LNCaP clone FGC (cell line): ENCODE results near the gene KIFC1.
A peak's percentile ranks its signal among the peaks of the same experiment; 100 is the strongest.
"Not testable (repeated sequence)": the region's sequence is repeated elsewhere in the genome, so short reads cannot be mapped to it uniquely, and the experiment has no call there.

Experiments used
- DNase-seq: peaks from one replicate; pipeline ENCODE4 v3.0.0-alpha.2; 2011; ENCODE audit warnings: low read depth
- H3K4me3 ChIP-seq: 2 replicates; pipeline ENCODE4 v1.5.1; 2011; ENCODE audit warnings: mild to moderate bottlenecking, low read depth, low read length, control low read depth
- CTCF ChIP-seq: IDR thresholded peaks from 2 replicates; pipeline ENCODE4 v1.5.1; 2012; ENCODE audit warnings: mild to moderate bottlenecking; ENCODE audit not compliant: control insufficient read depth, insufficient read depth; ENCODE audit errors: extremely low read depth

Gene KIFC1

GRCh38 chr6:33359331-33359730, 32.3 kb upstream of the KIFC1 start:
- no peak for TF ChIP-seq CTCF
- H3K4me3 ChIP-seq: no peak overlapping the region
- no peak for DNase-seq

- not testable (repeated sequence) for DNase-seq, H3K4me3 ChIP-seq
Measured at GRCh38 chr6:33363486-33363885, 28.1 kb upstream of the KIFC1 start.

- not testable (repeated sequence) for H3K4me3 ChIP-seq, DNase-seq
Measured at GRCh38 chr6:33364475-33365205, 27.0 kb upstream of the KIFC1 start.

- H3K4me3 ChIP-seq, DNase-seq: not testable (repeated sequence)
Measured at GRCh38 chr6:33365206-33365971, 26.2 kb upstream of the KIFC1 start.

- no peak for TF ChIP-seq CTCF
- DNase-seq: no peak
- H3K4me3 ChIP-seq: no peak overlapping the region
Measured at GRCh38 chr6:33367009-33367714, 24.5 kb upstream of the KIFC1 start.

- not testable (repeated sequence) for H3K4me3 ChIP-seq, DNase-seq
Measured at GRCh38 chr6:33367715-33368025, 24.0 kb upstream of the KIFC1 start.

- H3K4me3 ChIP-seq, DNase-seq: not testable (repeated sequence)
Measured at GRCh38 chr6:33371901-33372300, 19.7 kb upstream of the KIFC1 start.

- no peak for TF ChIP-seq CTCF
- no peak overlapping the region for H3K4me3 ChIP-seq
- DNase-seq: no peak
Measured at GRCh38 chr6:33372526-33373123, 19.0 kb upstream of the KIFC1 start.

- TF ChIP-seq CTCF: no peak
- DNase-seq: peak; percentile 63
- no peak overlapping the region for H3K4me3 ChIP-seq
Measured at GRCh38 chr6:33373960-33374910, 17.4 kb upstream of the KIFC1 start.
